Measurements from ENCODE around the gene CEP250. TPM values are rescaled to one million over a fixed set of nuclear protein-coding genes. Genes with fewer than 3 reads are reported as not detected.
A peak's percentile ranks its signal among the peaks of the same experiment; 100 is the strongest.

The CEP250 gene
- total and polyA plus RNA-seq, 2 of the 4 experiments (the other 2 are of a cell fraction), result 22.7 to 35.1 TPM

GRCh38 chr20:35561268-35561667 is 105.9 kb downstream of the CEP250 start:
- Histone ChIP-seq H3K9ac (ENCODE audit: low read depth, low read length) (no peak overlapping the region), H2BK15ac (ENCODE audit: low read depth, low read length) (no peak overlapping the region), H4K91ac (ENCODE audit: insufficient read depth, low read depth, low read length) (no peak overlapping the region), H2AFZ (replicated peaks; ENCODE audit: low read length, poor library complexity) (peak overlapping the region; percentile 4), H2BK120ac (ENCODE audit: low read depth, low read length) (no peak overlapping the region), H3K23ac (ENCODE audit: low read depth, low read length) (no peak overlapping the region), H3K79me1 (ENCODE audit: low read depth in 1 of 2, low read length in 2 of 2) (no peaks in the 10 kb centered on the region), H4K8ac (ENCODE audit: low read depth in 2 of 2, low read length in 2 of 2) (no peak overlapping the region), H3K9me3 (ENCODE audit: control insufficient read depth, insufficient read depth, low read length) (no peaks in the 10 kb centered on the region), H3K4me1 (ENCODE audit: control insufficient read depth, insufficient read depth, low read length) (peaks cover 2% of the 10 kb centered on the region), H2BK5ac (ENCODE audit: low read depth, low read length, poor library complexity, severe bottlenecking) (no peak overlapping the region), H2BK20ac (ENCODE audit: low read depth, low read length) (no peak overlapping the region), H3K9me1 (ENCODE audit: insufficient read depth, low read length) (no peaks in the 10 kb centered on the region), H3K56ac (ENCODE audit: extremely low read depth, insufficient read depth, low read length) (no peak overlapping the region), H4K5ac (ENCODE audit: low read depth, low read length) (no peak overlapping the region), H3K18ac (ENCODE audit: low read depth, low read length) (no peak overlapping the region), H2AK9ac (replicated peaks; ENCODE audit: low read depth, low read length, poor library complexity) (no peak overlapping the region), H3K4me2 (ENCODE audit: low read depth, low read length) (no peak overlapping the region), H3K4me3 (ENCODE audit: insufficient read depth, low read depth, low read length) (no peak overlapping the region), H2AK5ac (ENCODE audit: low read depth, low read length) (no peak overlapping the region), H3K27ac (ENCODE audit: insufficient read depth, low read length) (no peak overlapping the region), H4K20me1 (ENCODE audit: insufficient read depth, low read length) (no peaks in the 10 kb centered on the region), H3K27me3 (ENCODE audit: control insufficient read depth, insufficient read depth, low read length) (no peaks in the 10 kb centered on the region), H3K14ac (replicated peaks; ENCODE audit: low read depth, low read length) (no peak overlapping the region), H3K4ac (ENCODE audit: low read depth, low read length) (no peak overlapping the region), H3K36me3 (ENCODE audit: control insufficient read depth, insufficient read depth, low read length) (peaks cover 27% of the 10 kb centered on the region)
- 0% methylated on average over 2 of the region's 7 CpGs; no CpG with 5 or more reads in 1 of the 2 experiments for WGBS, 2 experiments (ENCODE audit: extremely low coverage in 2 of 2, insufficient read length in 1 of 2)
- dilution Hi-C loops (cut with HindIII; ENCODE audit: low sequenced_read_pairs, unreplicated experiment) (no loop called here), in situ Hi-C loops (cut with MboI; ENCODE audit: low sequenced_read_pairs) (no loop called here), intact Hi-C loops (cut with micrococcal nuclease) (loop anchor here (10.0 kb wide), 1 partner anchor 104 kb away; the partner anchor contains the start of genes CPNE1 and RBM12)
- ATAC-seq (ENCODE audit: low read depth) (peak; percentile 96), DNase-seq (peak; percentile 59)
- TF ChIP-seq MAZ (IDR thresholded peaks at IDR 0.05; ENCODE audit: borderline replicate concordance, low read depth, low read length), result no peak
- TF ChIP-seq FOS (IDR thresholded peaks at IDR 0.05; ENCODE audit: low read depth, low read length), result no peak
- no peak for TF ChIP-seq RCOR1 (IDR thresholded peaks at IDR 0.05; ENCODE audit: insufficient replicate concordance, low read length)
- no peak for TF ChIP-seq RFX5 (IDR thresholded peaks at IDR 0.05; ENCODE audit: low read depth, low read length)
- TF ChIP-seq CHD1 (IDR thresholded peaks at IDR 0.05; ENCODE audit: low read depth, low read length), result no peak
- TF ChIP-seq POLR2A (IDR thresholded peaks at IDR 0.05; ENCODE audit: low read depth, low read length), result no peak
- TF ChIP-seq SMC3 (IDR thresholded peaks at IDR 0.05; ENCODE audit: low read depth, low read length), result peak; percentile 44
- TF ChIP-seq RAD21 (IDR thresholded peaks at IDR 0.05; ENCODE audit: low read length), result peak; percentile 47
- peak; percentile 40 for TF ChIP-seq CTCF (conservative IDR thresholded peaks at IDR 0.05; ENCODE audit: low read depth, low read length)
- ChIA-PET CTCF (interaction anchor here (0.6 to 1.3 kb wide), 3 partner anchors 18 to 360 kb away, joined by 3 to 4 read pairs (median 3); no protein-coding TSS in a partner anchor), POLR2A (ENCODE audit: unreplicated experiment) (no interaction called here)
- BruUV-seq (replicated peaks), result no TSS peak
